ENCODE data around the gene TBC1D24. TPM values are rescaled to one million over a fixed set of nuclear protein-coding genes. Genes with fewer than 3 reads are reported as not detected.
A peak's percentile ranks its signal among the peaks of the same experiment; 100 is the strongest.

Gene TBC1D24
- total and polyA plus RNA-seq, 9 of the 15 experiments (the other 6 are each of a cell fraction or from before 2014, with no cell fraction given): 1.7 to 22.6 (median 7.2) TPM

DNA sequence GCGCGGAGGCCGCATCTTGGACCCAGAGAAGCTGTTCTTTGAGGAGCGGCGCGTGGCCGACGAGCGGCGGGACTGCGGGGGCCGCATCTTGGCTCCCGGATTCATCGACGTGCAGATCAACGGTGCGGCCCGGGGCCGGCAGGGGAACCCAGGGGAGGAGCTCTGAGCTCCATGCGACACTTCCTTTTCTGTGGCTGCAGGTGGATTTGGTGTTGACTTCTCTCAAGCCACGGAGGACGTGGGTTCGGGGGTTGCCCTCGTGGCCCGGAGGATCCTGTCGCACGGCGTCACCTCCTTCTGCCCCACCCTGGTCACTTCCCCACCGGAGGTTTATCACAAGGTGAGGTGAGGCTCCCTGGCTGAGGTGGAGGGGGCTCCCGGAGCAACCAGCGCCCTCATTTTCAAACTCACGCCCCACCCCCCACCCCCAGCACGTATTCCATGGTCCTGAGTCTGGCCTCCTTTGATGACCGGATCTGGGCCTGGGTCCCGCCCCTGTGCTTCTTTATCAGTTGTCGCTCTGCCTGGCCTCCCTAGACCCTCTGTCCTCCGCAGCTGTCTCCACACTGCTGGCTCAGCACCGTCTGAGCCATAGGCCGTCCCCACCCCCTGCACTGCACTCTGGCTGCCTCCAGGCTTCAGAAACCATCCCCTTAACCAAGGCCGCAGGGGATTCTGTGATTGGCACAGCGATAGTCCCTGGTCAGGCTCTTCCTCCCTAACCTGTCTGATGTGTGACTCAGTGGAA is 46.0 kb downstream of the TBC1D24 start (continued):
- TF ChIP-seq, protein P1, sequence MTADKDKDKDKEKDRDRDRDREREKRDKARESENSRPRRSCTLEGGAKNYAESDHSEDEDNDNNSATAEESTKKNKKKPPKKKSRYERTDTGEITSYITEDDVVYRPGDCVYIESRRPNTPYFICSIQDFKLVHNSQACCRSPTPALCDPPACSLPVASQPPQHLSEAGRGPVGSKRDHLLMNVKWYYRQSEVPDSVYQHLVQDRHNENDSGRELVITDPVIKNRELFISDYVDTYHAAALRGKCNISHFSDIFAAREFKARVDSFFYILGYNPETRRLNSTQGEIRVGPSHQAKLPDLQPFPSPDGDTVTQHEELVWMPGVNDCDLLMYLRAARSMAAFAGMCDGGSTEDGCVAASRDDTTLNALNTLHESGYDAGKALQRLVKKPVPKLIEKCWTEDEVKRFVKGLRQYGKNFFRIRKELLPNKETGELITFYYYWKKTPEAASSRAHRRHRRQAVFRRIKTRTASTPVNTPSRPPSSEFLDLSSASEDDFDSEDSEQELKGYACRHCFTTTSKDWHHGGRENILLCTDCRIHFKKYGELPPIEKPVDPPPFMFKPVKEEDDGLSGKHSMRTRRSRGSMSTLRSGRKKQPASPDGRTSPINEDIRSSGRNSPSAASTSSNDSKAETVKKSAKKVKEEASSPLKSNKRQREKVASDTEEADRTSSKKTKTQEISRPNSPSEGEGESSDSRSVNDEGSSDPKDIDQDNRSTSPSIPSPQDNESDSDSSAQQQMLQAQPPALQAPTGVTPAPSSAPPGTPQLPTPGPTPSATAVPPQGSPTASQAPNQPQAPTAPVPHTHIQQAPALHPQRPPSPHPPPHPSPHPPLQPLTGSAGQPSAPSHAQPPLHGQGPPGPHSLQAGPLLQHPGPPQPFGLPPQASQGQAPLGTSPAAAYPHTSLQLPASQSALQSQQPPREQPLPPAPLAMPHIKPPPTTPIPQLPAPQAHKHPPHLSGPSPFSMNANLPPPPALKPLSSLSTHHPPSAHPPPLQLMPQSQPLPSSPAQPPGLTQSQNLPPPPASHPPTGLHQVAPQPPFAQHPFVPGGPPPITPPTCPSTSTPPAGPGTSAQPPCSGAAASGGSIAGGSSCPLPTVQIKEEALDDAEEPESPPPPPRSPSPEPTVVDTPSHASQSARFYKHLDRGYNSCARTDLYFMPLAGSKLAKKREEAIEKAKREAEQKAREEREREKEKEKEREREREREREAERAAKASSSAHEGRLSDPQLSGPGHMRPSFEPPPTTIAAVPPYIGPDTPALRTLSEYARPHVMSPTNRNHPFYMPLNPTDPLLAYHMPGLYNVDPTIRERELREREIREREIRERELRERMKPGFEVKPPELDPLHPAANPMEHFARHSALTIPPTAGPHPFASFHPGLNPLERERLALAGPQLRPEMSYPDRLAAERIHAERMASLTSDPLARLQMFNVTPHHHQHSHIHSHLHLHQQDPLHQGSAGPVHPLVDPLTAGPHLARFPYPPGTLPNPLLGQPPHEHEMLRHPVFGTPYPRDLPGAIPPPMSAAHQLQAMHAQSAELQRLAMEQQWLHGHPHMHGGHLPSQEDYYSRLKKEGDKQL (CRISPR knock-in tag; IDR thresholded peaks at IDR 0.05; ENCODE audit: borderline replicate concordance): 0 out of 2 replicates have a peak, but pooled peaks have one; percentile 29
- TF ChIP-seq ZBTB17 (CRISPR knock-in tag; IDR thresholded peaks at IDR 0.05) (no peak), CBFA2T2 (conservative IDR thresholded peaks at IDR 0.05) (no peak), SPI1 (IDR thresholded peaks at IDR 0.05; ENCODE audit: borderline replicate concordance, low read depth, low read length) (peak; percentile 69; the same call in 1 of the 2 replicates), RCOR1 (IDR thresholded peaks at IDR 0.05; ENCODE audit: borderline replicate concordance in 1 of 2, low read depth in 2 of 2, low read length in 2 of 2) (no peak), ESRRA (IDR thresholded peaks at IDR 0.05; ENCODE audit: borderline replicate concordance, low read depth) (no peak), NFIX (CRISPR knock-in tag; IDR thresholded peaks at IDR 0.05; ENCODE audit: low read depth) (no peak), TCF3 (CRISPR knock-in tag; IDR thresholded peaks at IDR 0.05) (0 out of 2 replicates have a peak, but pooled peaks have one; percentile 11), SP1 (CRISPR knock-in tag; IDR thresholded peaks at IDR 0.05) (peak; percentile 51), MYC (IDR thresholded peaks at IDR 0.05; ENCODE audit: low read depth, low read length) (peak; percentile 45; the same call in 1 of the 2 replicates), MYC (CRISPR knock-in tag; IDR thresholded peaks at IDR 0.05; ENCODE audit: borderline replicate concordance, low read depth) (peak; percentile 54; the same call in 1 of the 2 replicates), NFYB (IDR thresholded peaks at IDR 0.05; ENCODE audit: extremely low read depth, insufficient read length) (no peak)
- TF ChIP-seq, protein P2, sequence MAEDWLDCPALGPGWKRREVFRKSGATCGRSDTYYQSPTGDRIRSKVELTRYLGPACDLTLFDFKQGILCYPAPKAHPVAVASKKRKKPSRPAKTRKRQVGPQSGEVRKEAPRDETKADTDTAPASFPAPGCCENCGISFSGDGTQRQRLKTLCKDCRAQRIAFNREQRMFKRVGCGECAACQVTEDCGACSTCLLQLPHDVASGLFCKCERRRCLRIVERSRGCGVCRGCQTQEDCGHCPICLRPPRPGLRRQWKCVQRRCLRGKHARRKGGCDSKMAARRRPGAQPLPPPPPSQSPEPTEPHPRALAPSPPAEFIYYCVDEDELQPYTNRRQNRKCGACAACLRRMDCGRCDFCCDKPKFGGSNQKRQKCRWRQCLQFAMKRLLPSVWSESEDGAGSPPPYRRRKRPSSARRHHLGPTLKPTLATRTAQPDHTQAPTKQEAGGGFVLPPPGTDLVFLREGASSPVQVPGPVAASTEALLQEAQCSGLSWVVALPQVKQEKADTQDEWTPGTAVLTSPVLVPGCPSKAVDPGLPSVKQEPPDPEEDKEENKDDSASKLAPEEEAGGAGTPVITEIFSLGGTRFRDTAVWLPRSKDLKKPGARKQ (CRISPR knock-in tag; IDR thresholded peaks at IDR 0.05): no peak
- TF ChIP-seq, protein P3, sequence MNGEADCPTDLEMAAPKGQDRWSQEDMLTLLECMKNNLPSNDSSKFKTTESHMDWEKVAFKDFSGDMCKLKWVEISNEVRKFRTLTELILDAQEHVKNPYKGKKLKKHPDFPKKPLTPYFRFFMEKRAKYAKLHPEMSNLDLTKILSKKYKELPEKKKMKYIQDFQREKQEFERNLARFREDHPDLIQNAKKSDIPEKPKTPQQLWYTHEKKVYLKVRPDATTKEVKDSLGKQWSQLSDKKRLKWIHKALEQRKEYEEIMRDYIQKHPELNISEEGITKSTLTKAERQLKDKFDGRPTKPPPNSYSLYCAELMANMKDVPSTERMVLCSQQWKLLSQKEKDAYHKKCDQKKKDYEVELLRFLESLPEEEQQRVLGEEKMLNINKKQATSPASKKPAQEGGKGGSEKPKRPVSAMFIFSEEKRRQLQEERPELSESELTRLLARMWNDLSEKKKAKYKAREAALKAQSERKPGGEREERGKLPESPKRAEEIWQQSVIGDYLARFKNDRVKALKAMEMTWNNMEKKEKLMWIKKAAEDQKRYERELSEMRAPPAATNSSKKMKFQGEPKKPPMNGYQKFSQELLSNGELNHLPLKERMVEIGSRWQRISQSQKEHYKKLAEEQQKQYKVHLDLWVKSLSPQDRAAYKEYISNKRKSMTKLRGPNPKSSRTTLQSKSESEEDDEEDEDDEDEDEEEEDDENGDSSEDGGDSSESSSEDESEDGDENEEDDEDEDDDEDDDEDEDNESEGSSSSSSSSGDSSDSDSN (IDR thresholded peaks at IDR 0.05; ENCODE audit: borderline replicate concordance in 1 of 2, low read depth in 2 of 2, low read length in 2 of 2): peak in 1 of 2 experiments; percentile 48; a peak in 1 of 4 replicates
- TF ChIP-seq, protein P4, sequence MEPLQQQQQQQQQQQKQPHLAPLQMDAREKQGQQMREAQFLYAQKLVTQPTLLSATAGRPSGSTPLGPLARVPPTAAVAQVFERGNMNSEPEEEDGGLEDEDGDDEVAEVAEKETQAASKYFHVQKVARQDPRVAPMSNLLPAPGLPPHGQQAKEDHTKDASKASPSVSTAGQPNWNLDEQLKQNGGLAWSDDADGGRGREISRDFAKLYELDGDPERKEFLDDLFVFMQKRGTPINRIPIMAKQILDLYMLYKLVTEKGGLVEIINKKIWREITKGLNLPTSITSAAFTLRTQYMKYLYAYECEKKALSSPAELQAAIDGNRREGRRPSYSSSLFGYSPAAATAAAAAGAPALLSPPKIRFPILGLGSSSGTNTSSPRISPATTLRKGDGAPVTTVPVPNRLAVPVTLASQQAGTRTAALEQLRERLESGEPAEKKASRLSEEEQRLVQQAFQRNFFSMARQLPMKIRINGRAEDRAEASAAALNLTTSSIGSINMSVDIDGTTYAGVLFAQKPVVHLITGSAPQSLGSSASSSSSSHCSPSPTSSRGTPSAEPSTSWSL (CRISPR knock-in tag; IDR thresholded peaks at IDR 0.05; ENCODE audit: borderline replicate concordance): no peak
